SK-N-SH (cell line): ENCODE measurements around the gene SRA1. TPM values are rescaled to one million over a fixed set of nuclear protein-coding genes. Genes with fewer than 3 reads are reported as not detected.
A peak's percentile ranks its signal among the peaks of the same experiment; 100 is the strongest.

Experiments
- CTCF ChIA-PET: fragments of 300-600, 350-600 bp; formaldehyde crosslinking; extraction: SDS; loops from one replicate; lab custom pipeline; 2021; lab: Yijun Ruan, JAX
- POLR2A ChIA-PET: fragments of 350-600 bp; sonication (Branson Sonifier 250); formaldehyde crosslinking; extraction: SDS; loops from one replicate; lab custom pipeline; 2020; ENCODE audit warnings: antibody characterized with exemption, inconsistent platforms; lab: Yijun Ruan, JAX
- DNase-seq: peaks from one replicate; pipeline ENCODE4 v3.0.0; 2012
- H2AFZ ChIP-seq: fragments of 200-600 bp; sonication (generic); 2 replicates; pipeline ENCODE4 v1.8.1; 2016; ENCODE audit warnings: antibody characterized with exemption, mild to moderate bottlenecking, low read depth
- H3F3A ChIP-seq: fragments of 200-600 bp; sonication (generic); replicated peaks from 2 replicates; pipeline ENCODE3; 2016; ENCODE audit warnings: antibody characterized with exemption, mild to moderate bottlenecking; ENCODE audit not compliant: insufficient read depth
- H3K27ac ChIP-seq, 2 experiments: fragments of 200-500 bp in 1 of 2; fragments of 200-600 bp in 1 of 2; sonication (Bioruptor generic) in 1 of 2; sonication (generic), shearing (Covaris generic) in 1 of 2; 2 replicates each; pipeline versions ENCODE4 v1.5.1 to v1.6.1; 2014 to 2016; ENCODE audit warnings: low read depth in 2 of 2, inconsistent platforms in 1 of 2, low read length in 1 of 2, mild to moderate bottlenecking in 1 of 2, mixed read lengths in 1 of 2
- H3K27me3 ChIP-seq: fragments of 200-600 bp; sonication (generic), shearing (Covaris generic); 2 replicates; pipeline ENCODE4 v1.6.1; 2016; ENCODE audit warnings: mixed run types; ENCODE audit not compliant: insufficient read depth
- H3K36me3 ChIP-seq, 2 experiments: fragments of 200-500 bp in 1 of 2; fragments of 200-600 bp in 1 of 2; sonication (Bioruptor generic) in 1 of 2; sonication (generic) in 1 of 2; replicated peaks in 1 of 2; 2 replicates each; pipeline versions ENCODE3 to v1.5.1; 2014 to 2016; ENCODE audit warnings: low read length in 1 of 2, mild to moderate bottlenecking in 1 of 2; ENCODE audit not compliant: insufficient read depth in 2 of 2, control insufficient read depth in 1 of 2
- H3K4me1 ChIP-seq, 2 experiments: fragments of 200-500 bp in 1 of 2; fragments of 200-600 bp in 1 of 2; sonication (Bioruptor generic) in 1 of 2; sonication (generic), shearing (Covaris generic) in 1 of 2; 2 replicates each; pipeline versions ENCODE4 v1.5.1 to v1.6.1; 2014 to 2016; ENCODE audit warnings: low read depth in 1 of 2, low read length in 1 of 2, mixed run types in 1 of 2; ENCODE audit not compliant: insufficient read depth in 2 of 2, control insufficient read depth in 1 of 2
- H3K4me2 ChIP-seq: fragments of 200-600 bp; sonication (generic), shearing (Covaris generic); 2 replicates; pipeline ENCODE4 v1.6.1; 2017; ENCODE audit warnings: mixed run types
- H3K4me3 ChIP-seq, 2 experiments: fragments of 200-500 bp in 1 of 2; fragments of 200-600 bp in 1 of 2; sonication (Bioruptor generic) in 1 of 2; sonication (generic), shearing (Covaris generic) in 1 of 2; 2 replicates each; pipeline versions ENCODE4 v1.5.1 to v1.8.1; 2014 to 2016; ENCODE audit warnings: low read depth in 2 of 2, inconsistent platforms in 1 of 2, low read length in 1 of 2, mild to moderate bottlenecking in 1 of 2, mixed read lengths in 1 of 2, moderate library complexity in 1 of 2
- H3K79me2 ChIP-seq: fragments of 200-600 bp; sonication (generic); 2 replicates; pipeline ENCODE4 v1.8.1; 2017; ENCODE audit warnings: mild to moderate bottlenecking; ENCODE audit not compliant: insufficient read depth
- H3K9ac ChIP-seq: fragments of 200-600 bp; sonication (generic); 2 replicates; pipeline ENCODE4 v1.6.1; 2017; ENCODE audit warnings: mixed run types
- H3K9me2 ChIP-seq: fragments of 200-600 bp; sonication (generic); 2 replicates; pipeline ENCODE4 v1.6.1; 2017; ENCODE audit warnings: mixed run types
- H3K9me3 ChIP-seq: fragments of 200-600 bp; sonication (generic); 2 replicates; pipeline ENCODE4 v1.6.1; 2017; ENCODE audit warnings: mixed run types, mild to moderate bottlenecking, moderate library complexity
- H4K20me1 ChIP-seq: fragments of 200-600 bp; sonication (generic); 2 replicates; pipeline ENCODE4 v1.6.1; 2017; ENCODE audit warnings: mild to moderate bottlenecking, mixed run types; ENCODE audit not compliant: insufficient read depth
- CHD2 ChIP-seq: fragments of 150-350 bp; IDR thresholded peaks from 2 replicates; pipeline ENCODE4 v1.6.1; 2018; ENCODE audit warnings: low read length; ENCODE audit not compliant: partially characterized antibody
- ELF1 ChIP-seq: IDR thresholded peaks from 2 replicates; pipeline ENCODE4 v1.4.0; 2012
- EZH2phosphoT487 ChIP-seq: fragments of 200-600 bp; sonication (generic); IDR thresholded peaks from 2 replicates; pipeline ENCODE4 v1.6.1; 2017; ENCODE audit warnings: low read depth, mixed run types, mild to moderate bottlenecking, antibody characterized with exemption, moderate library complexity, borderline replicate concordance
- GABPA ChIP-seq: IDR thresholded peaks from 2 replicates; pipeline ENCODE4 v1.4.0; 2012; ENCODE audit warnings: low read depth, mild to moderate bottlenecking
- MAX ChIP-seq: IDR thresholded peaks from 2 replicates; pipeline ENCODE4 v1.4.0; 2012; ENCODE audit warnings: low read depth
- MXI1 ChIP-seq: IDR thresholded peaks from 2 replicates; pipeline ENCODE4 v1.6.1; 2012; ENCODE audit warnings: mild to moderate bottlenecking, low read depth, low read length, improper control_type of control experiment
- NFIC ChIP-seq: IDR thresholded peaks from 2 replicates; pipeline ENCODE4 v1.4.0; 2012; ENCODE audit warnings: borderline replicate concordance
- PBX3 ChIP-seq: IDR thresholded peaks from 2 replicates; pipeline ENCODE4; 2012
- RAD21 ChIP-seq: IDR thresholded peaks from 2 replicates; pipeline ENCODE4 v1.6.1; 2012; ENCODE audit warnings: mild to moderate bottlenecking, low read length
- REST ChIP-seq: IDR thresholded peaks from 2 replicates; pipeline ENCODE4 v1.6.1; 2012; ENCODE audit warnings: mild to moderate bottlenecking, low read depth, low read length, moderate library complexity
- RXRA ChIP-seq: IDR thresholded peaks from 2 replicates; pipeline ENCODE4 v1.4.0; 2012; ENCODE audit warnings: low read depth, mild to moderate bottlenecking, borderline replicate concordance
- SMC3 ChIP-seq: IDR thresholded peaks from 2 replicates; pipeline ENCODE4 v1.6.1; 2012; ENCODE audit warnings: low read depth, low read length, improper control_type of control experiment
- TAF1 ChIP-seq: IDR thresholded peaks from 2 replicates; pipeline ENCODE4 v1.6.1; 2012; ENCODE audit warnings: low read depth, mild to moderate bottlenecking, low read length, moderate library complexity, borderline replicate concordance
- TCF12 ChIP-seq: IDR thresholded peaks from 2 replicates; pipeline ENCODE4 v1.4.0; 2012
- TEAD4 ChIP-seq: IDR thresholded peaks from 2 replicates; pipeline ENCODE4 v1.4.0; 2012; ENCODE audit warnings: mild to moderate bottlenecking, borderline replicate concordance; ENCODE audit not compliant: insufficient read depth
- USF2 ChIP-seq: fragments of 150-350 bp; IDR thresholded peaks from 2 replicates; pipeline ENCODE4 v1.6.1; 2017; ENCODE audit warnings: antibody characterized with exemption, low read length, low read depth, borderline replicate concordance
- YY1 ChIP-seq: IDR thresholded peaks from 2 replicates; pipeline ENCODE4 v1.4.0; 2012; ENCODE audit warnings: low read depth, mild to moderate bottlenecking
- WGBS: methylation state at CpG from one replicate; pipeline ENCODE4 v1.1.6; 2017; ENCODE audit warnings: low lambda C conversion rate; 5-methylcytosine and 5-hydroxymethylcytosine counted together
- polyA plus RNA-seq, 3 experiments: library from polyadenylated mRNA; depleted of rRNA; stranded (reverse); fragments of >200 nt; gene quantifications; 2 replicates each; pipeline ENCODE4 v1.2.3, GENCODE V29; 2012
- TF ChIP-seq, protein P1 (sequence below): IDR thresholded peaks from 2 replicates; pipeline ENCODE4 v1.4.0; 2012; ENCODE audit warnings: low read depth, borderline replicate concordance

SRA1 gene
- polyA plus RNA-seq, 1 of the 3 experiments (the other 2 are of a cell fraction), result 35.9 TPM

DNA sequence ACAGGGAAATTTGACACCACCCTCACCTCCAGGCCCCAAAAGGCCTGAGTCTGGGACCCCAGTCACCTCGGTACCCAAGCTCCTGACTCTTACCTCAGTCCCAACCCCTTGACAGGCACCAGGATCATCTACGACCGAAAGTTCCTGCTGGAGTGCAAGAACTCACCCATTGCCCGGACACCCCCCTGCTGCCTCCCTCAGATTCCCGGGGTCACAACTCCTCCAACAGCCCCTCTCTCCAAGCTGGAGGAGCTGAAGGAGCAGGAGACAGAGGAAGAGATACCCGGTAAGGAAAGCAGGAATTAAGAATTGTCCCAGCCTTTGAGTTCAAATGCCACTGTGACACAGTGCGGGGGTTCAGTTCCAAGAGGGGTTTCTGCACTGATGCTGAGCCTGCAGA lies 8.5 kb downstream of the SRA1 start:
- no peaks in the 10 kb centered on the region for H3K27me3 ChIP-seq
- no peak overlapping the region for H3K9ac ChIP-seq
- CTCF ChIA-PET, result interaction anchor here (1.2 to 1.4 kb wide), 2 partner anchors 14 to 491 kb away, joined by 3 read pairs; no protein-coding TSS in a partner anchor
- H3K4me1 ChIP-seq, result peaks cover 8 to 46% of the 10 kb centered on the region in 2 experiments; a peak in 3 of 4 replicates
- POLR2A ChIA-PET, result interaction anchor here (0.6 to 3.1 kb wide), 5 partner anchors 9 to 99 kb away, joined by 4 to 21 read pairs (median 6); partner anchors contain the start of genes APBB3, IK, NDUFA2 and SLC35A4
- peaks cover 4% of the 10 kb centered on the region for H4K20me1 ChIP-seq
- DNase-seq, result no peak
- no peak overlapping the region for H2AFZ ChIP-seq
- peaks cover 32% of the 10 kb centered on the region; the same call in 1 of the 2 replicates for H3K79me2 ChIP-seq
- H3K4me3 ChIP-seq, result no peak overlapping the region
- H3K27ac ChIP-seq, result peak overlapping the region; percentile 32 to 87; a peak in 3 of 4 replicates
- no peaks in the 10 kb centered on the region for H3K9me3 ChIP-seq
- no peaks in the 10 kb centered on the region for H3K9me2 ChIP-seq
- 88% methylated on average over 7 of the region's 7 CpGs for WGBS
- no peak overlapping the region for H3K4me2 ChIP-seq
- peaks cover 47% of the 10 kb centered on the region for H3F3A ChIP-seq
- H3K36me3 ChIP-seq, result peaks cover 28 to 49% of the 10 kb centered on the region in 2 experiments
- no peak for TF ChIP-seq REST
- no peak for TF ChIP-seq USF2
- no peak for TF ChIP-seq MXI1
- TF ChIP-seq PBX3, result no peak
- no peak for TF ChIP-seq CHD2
- no peak for TF ChIP-seq NFIC
- TF ChIP-seq RXRA, result no peak
- no peak for TF ChIP-seq GABPA
- no peak for TF ChIP-seq TEAD4
- no peak for TF ChIP-seq TAF1
- no peak for TF ChIP-seq YY1
- no peak for TF ChIP-seq SMC3
- TF ChIP-seq MAX, result no peak
- TF ChIP-seq EZH2phosphoT487, result no peak
- TF ChIP-seq TCF12, result no peak
- TF ChIP-seq RAD21, result no peak
- TF ChIP-seq, protein P1, sequence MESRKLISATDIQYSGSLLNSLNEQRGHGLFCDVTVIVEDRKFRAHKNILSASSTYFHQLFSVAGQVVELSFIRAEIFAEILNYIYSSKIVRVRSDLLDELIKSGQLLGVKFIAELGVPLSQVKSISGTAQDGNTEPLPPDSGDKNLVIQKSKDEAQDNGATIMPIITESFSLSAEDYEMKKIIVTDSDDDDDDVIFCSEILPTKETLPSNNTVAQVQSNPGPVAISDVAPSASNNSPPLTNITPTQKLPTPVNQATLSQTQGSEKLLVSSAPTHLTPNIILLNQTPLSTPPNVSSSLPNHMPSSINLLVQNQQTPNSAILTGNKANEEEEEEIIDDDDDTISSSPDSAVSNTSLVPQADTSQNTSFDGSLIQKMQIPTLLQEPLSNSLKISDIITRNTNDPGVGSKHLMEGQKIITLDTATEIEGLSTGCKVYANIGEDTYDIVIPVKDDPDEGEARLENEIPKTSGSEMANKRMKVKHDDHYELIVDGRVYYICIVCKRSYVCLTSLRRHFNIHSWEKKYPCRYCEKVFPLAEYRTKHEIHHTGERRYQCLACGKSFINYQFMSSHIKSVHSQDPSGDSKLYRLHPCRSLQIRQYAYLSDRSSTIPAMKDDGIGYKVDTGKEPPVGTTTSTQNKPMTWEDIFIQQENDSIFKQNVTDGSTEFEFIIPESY, result no peak
- TF ChIP-seq ELF1, result no peak
